Activated T-cell treated with anti-CD3 and anti-CD28 coated beads, Interleukin-2, amount 50 U/mL, for 24 hours (primary cell): ENCODE measurements around the gene FXYD7.

ENCODE experiments used
- DNase-seq: peaks from one replicate; pipeline ENCODE4 v3.0.0-alpha.2; 2020
- H3K27ac Mint-ChIP-seq: 2 replicates; pipeline ENCODE4 v1.8.0; 2020; ENCODE audit warnings: mild to moderate bottlenecking, mixed read lengths
- H3K27me3 Mint-ChIP-seq: 2 replicates; pipeline ENCODE4 v1.8.0; 2020; ENCODE audit warnings: mixed read lengths
- H3K36me3 Mint-ChIP-seq: 2 replicates; pipeline ENCODE4 v1.8.0; 2020; ENCODE audit warnings: low read depth, mixed read lengths
- H3K4me1 Mint-ChIP-seq: 2 replicates; pipeline ENCODE4 v1.8.0; 2020; ENCODE audit warnings: low read depth, mixed read lengths
- H3K4me3 Mint-ChIP-seq: 2 replicates; pipeline ENCODE4 v1.8.0; 2020; ENCODE audit warnings: mild to moderate bottlenecking, moderate library complexity, mixed read lengths
- H3K9me3 Mint-ChIP-seq: 2 replicates; pipeline ENCODE4 v1.8.0; 2020; ENCODE audit warnings: mixed read lengths

Gene FXYD7

GRCh38 chr19:35155981-35156672 lies 13.1 kb downstream of the FXYD7 start:
- peak overlapping the region; percentile 100 for H3K27ac Mint-ChIP-seq

GRCh38 chr19:35156673-35157014 lies 13.6 kb downstream of the FXYD7 start:
- Mint-ChIP-seq H3K9me3 (peaks cover 4% of the 10 kb centered on the region), H3K27ac (peak overlapping the region; percentile 100), H3K36me3 (peaks cover 76% of the 10 kb centered on the region), H3K4me3 (peak overlapping the region; percentile 100), H3K27me3 (no peaks in the 10 kb centered on the region), H3K4me1 (peaks cover 61% of the 10 kb centered on the region)
- no peak for DNase-seq

More at GRCh38 chr19:35155981-35156672, 13.1 kb downstream of the FXYD7 start:
- no peak for DNase-seq
- peaks cover under 1% of the 10 kb centered on the region for H3K9me3 Mint-ChIP-seq
- no peaks in the 10 kb centered on the region for H3K27me3 Mint-ChIP-seq
- H3K36me3 Mint-ChIP-seq = peaks cover 71% of the 10 kb centered on the region
- H3K4me1 Mint-ChIP-seq = peaks cover 57% of the 10 kb centered on the region
- peak overlapping the region; percentile 100 for H3K4me3 Mint-ChIP-seq

GRCh38 chr19:35157431-35157830 lies 14.4 kb downstream of the FXYD7 start:
- peaks cover 84% of the 10 kb centered on the region for H3K36me3 Mint-ChIP-seq
- no peaks in the 10 kb centered on the region for H3K27me3 Mint-ChIP-seq

GRCh38 chr19:35159606-35160005 lies 16.6 kb downstream of the FXYD7 start:
- no peaks in the 10 kb centered on the region for H3K27me3 Mint-ChIP-seq
- H3K4me1 Mint-ChIP-seq = peaks cover 63% of the 10 kb centered on the region
- H3K36me3 Mint-ChIP-seq = peaks cover 100% of the 10 kb centered on the region

More at GRCh38 chr19:35157431-35157830, 14.4 kb downstream of the FXYD7 start:
- Mint-ChIP-seq H3K27ac (peak overlapping the region; percentile 100), H3K4me1 (peaks cover 64% of the 10 kb centered on the region), H3K4me3 (peak overlapping the region; percentile 100), H3K9me3 (peaks cover 9% of the 10 kb centered on the region)
- no peak for DNase-seq

GRCh38 chr19:35160629-35161433 lies 17.8 kb downstream of the FXYD7 start:
- Mint-ChIP-seq H3K27me3 (no peaks in the 10 kb centered on the region), H3K9me3 (peaks cover 28% of the 10 kb centered on the region), H3K4me3 (no peak overlapping the region), H3K27ac (peak overlapping the region; percentile 82), H3K4me1 (peaks cover 66% of the 10 kb centered on the region), H3K36me3 (peaks cover 100% of the 10 kb centered on the region)
- no peak for DNase-seq

More at GRCh38 chr19:35159606-35160005, 16.6 kb downstream of the FXYD7 start:
- peaks cover 21% of the 10 kb centered on the region for H3K9me3 Mint-ChIP-seq
- no peak for DNase-seq
- peak overlapping the region; percentile 100 for H3K27ac Mint-ChIP-seq
- H3K4me3 Mint-ChIP-seq = no peak overlapping the region

GRCh38 chr19:35161434-35161743 lies 18.3 kb downstream of the FXYD7 start:
- Mint-ChIP-seq H3K36me3 (peaks cover 100% of the 10 kb centered on the region), H3K27me3 (no peaks in the 10 kb centered on the region), H3K27ac (no peak overlapping the region), H3K4me3 (no peak overlapping the region), H3K4me1 (peaks cover 64% of the 10 kb centered on the region), H3K9me3 (peaks cover 33% of the 10 kb centered on the region)
- DNase-seq = no peak

- H3K27ac Mint-ChIP-seq = peak overlapping the region; percentile 38
- peaks cover 64% of the 10 kb centered on the region for H3K4me1 Mint-ChIP-seq
- no peaks in the 10 kb centered on the region for H3K27me3 Mint-ChIP-seq
- H3K9me3 Mint-ChIP-seq = peaks cover 36% of the 10 kb centered on the region
- peaks cover 100% of the 10 kb centered on the region for H3K36me3 Mint-ChIP-seq
- DNase-seq = no peak
- no peak overlapping the region for H3K4me3 Mint-ChIP-seq
Measured at GRCh38 chr19:35162471-35163326, 19.6 kb downstream of the FXYD7 start.

- no peak overlapping the region for H3K4me3 Mint-ChIP-seq
- no peak for DNase-seq
- no peaks in the 10 kb centered on the region for H3K27me3 Mint-ChIP-seq
- peaks cover 60% of the 10 kb centered on the region for H3K4me1 Mint-ChIP-seq
- H3K27ac Mint-ChIP-seq = peak overlapping the region; percentile 59
- H3K36me3 Mint-ChIP-seq = peaks cover 100% of the 10 kb centered on the region
- peaks cover 36% of the 10 kb centered on the region for H3K9me3 Mint-ChIP-seq
Measured at GRCh38 chr19:35164418-35164817, 21.4 kb downstream of the FXYD7 start.

- Mint-ChIP-seq H3K4me3 (no peak overlapping the region), H3K27ac (peak overlapping the region; percentile 9), H3K9me3 (peaks cover 36% of the 10 kb centered on the region), H3K4me1 (peaks cover 64% of the 10 kb centered on the region), H3K27me3 (no peaks in the 10 kb centered on the region), H3K36me3 (peaks cover 100% of the 10 kb centered on the region)
- DNase-seq = no peak
Measured at GRCh38 chr19:35165200-35166058, 22.4 kb downstream of the FXYD7 start.

GRCh38 chr19:35166100-35167063 lies 23.3 kb downstream of the FXYD7 start:
- no peak for DNase-seq
- H3K4me1 Mint-ChIP-seq = peaks cover 61% of the 10 kb centered on the region
- peaks cover 98% of the 10 kb centered on the region for H3K36me3 Mint-ChIP-seq
- H3K27ac Mint-ChIP-seq = peak overlapping the region; percentile 89
- no peak overlapping the region for H3K4me3 Mint-ChIP-seq
- H3K27me3 Mint-ChIP-seq = no peaks in the 10 kb centered on the region
- H3K9me3 Mint-ChIP-seq = peaks cover 33% of the 10 kb centered on the region

GRCh38 chr19:35167251-35168119 lies 24.4 kb downstream of the FXYD7 start:
- no peak overlapping the region for H3K4me3 Mint-ChIP-seq
- H3K4me1 Mint-ChIP-seq = peaks cover 57% of the 10 kb centered on the region
- no peak for DNase-seq
- H3K27me3 Mint-ChIP-seq = no peaks in the 10 kb centered on the region
- H3K9me3 Mint-ChIP-seq = peaks cover 26% of the 10 kb centered on the region
- H3K27ac Mint-ChIP-seq = peak overlapping the region; percentile 89
- H3K36me3 Mint-ChIP-seq = peaks cover 98% of the 10 kb centered on the region

GRCh38 chr19:35168196-35168595 lies 25.1 kb downstream of the FXYD7 start:
- no peaks in the 10 kb centered on the region for H3K27me3 Mint-ChIP-seq
- DNase-seq = no peak
- H3K9me3 Mint-ChIP-seq = peaks cover 25% of the 10 kb centered on the region
- peaks cover 60% of the 10 kb centered on the region for H3K4me1 Mint-ChIP-seq
- peaks cover 98% of the 10 kb centered on the region for H3K36me3 Mint-ChIP-seq
- peak overlapping the region; percentile 89 for H3K27ac Mint-ChIP-seq
- no peak overlapping the region for H3K4me3 Mint-ChIP-seq
